Testis (tissue), 3 donors: ENCODE data around the gene ABHD18. TPM values are rescaled to one million over a fixed set of nuclear protein-coding genes. Genes with fewer than 3 reads are reported as not detected.
"Not testable (repeated sequence)": the region's sequence is repeated elsewhere in the genome, so short reads cannot be mapped to it uniquely, and the experiment has no call there.

Source experiments
- DNase-seq: peaks from one replicate; pipeline ENCODE4 v3.0.0-alpha.2; 2019
- H3K27ac ChIP-seq, 2 donors: fragments of 200-600 bp; sonication (generic); one replicate each; pipeline ENCODE4 v1.5.1; 2019
- H3K27me3 ChIP-seq: fragments of 200-600 bp; sonication (generic); one replicate; pipeline ENCODE4 v1.5.1; 2019
- H3K36me3 ChIP-seq: fragments of 200-600 bp; sonication (generic); one replicate; pipeline ENCODE4 v1.5.1; 2017; ENCODE audit warnings: low read depth; ENCODE audit errors: missing control alignments
- H3K4me1 ChIP-seq: fragments of 200-600 bp; sonication (generic); one replicate; pipeline ENCODE4 v1.5.1; 2019
- H3K4me3 ChIP-seq, 2 donors: fragments of 200-600 bp; sonication (generic); one replicate each; pipeline ENCODE4 v1.5.1; 2017 to 2019
- H3K9me3 ChIP-seq: fragments of 200-600 bp; sonication (generic); one replicate; pipeline ENCODE4 v1.5.1; 2017
- CTCF ChIP-seq, 3 experiments: fragments of 450-650 bp in 2 of 3; fragments of 200-600 bp in 1 of 3; sonication (generic) in 1 of 3; IDR thresholded peaks; one replicate each; pipeline ENCODE4 v1.5.1; 2016 to 2019; ENCODE audit warnings: antibody characterized with exemption in 3 of 3, mild to moderate bottlenecking in 2 of 3, moderate library complexity in 1 of 3
- POLR2A ChIP-seq: fragments of 450-650 bp; IDR thresholded peaks from one replicate; pipeline ENCODE4 v1.6.1; 2017; ENCODE audit warnings: antibody characterized with exemption, mild to moderate bottlenecking, moderate library complexity
- WGBS, 2 donors: methylation state at CpG; one replicate each; pipeline ENCODE4 v1.1.5; 2018; 5-methylcytosine and 5-hydroxymethylcytosine counted together
- intact Hi-C: fragments of 100-400 bp; cut with DNase I; formaldehyde crosslinking; loops from one replicate; pipeline ENCODE4 v1.15.1; 2023; ENCODE audit warnings: low total_unique reads
- polyA plus RNA-seq: library from polyadenylated mRNA; stranded (reverse); fragments of 350-450 nt; fragmentation: Illumina TruSeq; extraction: RNeasy Lipid Tissue Mini Kit (QIAGEN cat#74804); gene quantifications from one replicate; pipeline ENCODE4 v1.2.3, GENCODE V29; 2014; ENCODE audit warnings: low read depth, low replicate concordance; ENCODE audit not compliant: insufficient read depth
- total RNA-seq, 2 donors: library from RNA; depleted of rRNA; stranded (reverse); fragments of >200 nt; gene quantifications; one replicate each; pipeline ENCODE4 v1.2.3, GENCODE V29; 2016

ABHD18 gene
- total and polyA plus RNA-seq, 3 donors from 2014 or later, result 5.1 to 9.0 (median 8.6) TPM

GRCh38 chr4:127985989-127986388, 20.8 kb downstream of the ABHD18 start:
- no peak for DNase-seq
- intact Hi-C loops, result no loop called here
- TF ChIP-seq POLR2A (no peak), CTCF (IDR thresholded peaks at IDR 0.05) (no peak)
- no peaks in the 10 kb centered on the region for H3K36me3 ChIP-seq
- no peak overlapping the region for H3K27ac ChIP-seq
- H3K9me3 ChIP-seq, result no peaks in the 10 kb centered on the region
- no peaks in the 10 kb centered on the region for H3K4me1 ChIP-seq
- H3K27me3 ChIP-seq, result no peaks in the 10 kb centered on the region
- no peak overlapping the region for H3K4me3 ChIP-seq
- 70 to 81% methylated on average over 1 of the region's 1 CpG for WGBS, 2 donors

- Histone ChIP-seq H3K9me3 (no peaks in the 10 kb centered on the region), H3K27me3 (no peaks in the 10 kb centered on the region), H3K36me3 (no peaks in the 10 kb centered on the region), H3K4me3 (no peak overlapping the region), H3K27ac (no peak overlapping the region), H3K4me1 (no peaks in the 10 kb centered on the region)
- 94 to 97% methylated on average over 6 of the region's 6 CpGs for WGBS, 2 donors
- DNase-seq, result no peak
- TF ChIP-seq POLR2A, result no peak
- no peak for TF ChIP-seq CTCF (IDR thresholded peaks at IDR 0.05)
- intact Hi-C loops, result no loop called here
Measured at GRCh38 chr4:127988638-127989037, 23.4 kb downstream of the ABHD18 start.

GRCh38 chr4:127993151-127993550, 27.9 kb downstream of the ABHD18 start:
- DNase-seq, result no peak
- no peak for TF ChIP-seq POLR2A
- TF ChIP-seq CTCF (IDR thresholded peaks at IDR 0.05), result no peak
- no peaks in the 10 kb centered on the region for H3K27me3 ChIP-seq
- no peaks in the 10 kb centered on the region for H3K36me3 ChIP-seq
- H3K27ac ChIP-seq, result no peak overlapping the region
- H3K9me3 ChIP-seq, result no peaks in the 10 kb centered on the region
- H3K4me3 ChIP-seq, result no peak overlapping the region
- intact Hi-C loops, result no loop called here
- 85 to 88% methylated on average over 2 of the region's 2 CpGs for WGBS, 2 donors
- H3K4me1 ChIP-seq, result no peaks in the 10 kb centered on the region

- H3K4me3 ChIP-seq, result no peak overlapping the region
- DNase-seq, result no peak
- no peak for TF ChIP-seq CTCF (IDR thresholded peaks at IDR 0.05)
- no peak for TF ChIP-seq POLR2A
- intact Hi-C loops, result no loop called here
- H3K27ac ChIP-seq, result no peak overlapping the region
- H3K9me3 ChIP-seq, result no peaks in the 10 kb centered on the region
- H3K4me1 ChIP-seq, result no peaks in the 10 kb centered on the region
- H3K36me3 ChIP-seq, result no peaks in the 10 kb centered on the region
- 94 to 95% methylated on average over 1 of the region's 1 CpG for WGBS, 2 donors
- no peaks in the 10 kb centered on the region for H3K27me3 ChIP-seq
Measured at GRCh38 chr4:127995776-127996175, 30.6 kb downstream of the ABHD18 start.

- H3K27me3 ChIP-seq, DNase-seq, H3K4me1 ChIP-seq, H3K27ac ChIP-seq, H3K36me3 ChIP-seq, intact Hi-C loops, H3K9me3 ChIP-seq, H3K4me3 ChIP-seq: not testable (repeated sequence)
- WGBS, 2 donors, result 92 to 97% methylated on average over 6 of the region's 6 CpGs
Measured at GRCh38 chr4:127996521-127996920, 31.3 kb downstream of the ABHD18 start.
